ENCODE results near the gene STXBP5.

GRCh38 chr6:147200711-147201110, 3.5 kb upstream of the STXBP5 start:
- no peak for TF ChIP-seq EZH2 (IDR thresholded peaks at IDR 0.05; ENCODE audit: borderline replicate concordance, insufficient read depth, low read depth, low read length, poor library complexity, severe bottlenecking)
- TF ChIP-seq, protein P1, sequence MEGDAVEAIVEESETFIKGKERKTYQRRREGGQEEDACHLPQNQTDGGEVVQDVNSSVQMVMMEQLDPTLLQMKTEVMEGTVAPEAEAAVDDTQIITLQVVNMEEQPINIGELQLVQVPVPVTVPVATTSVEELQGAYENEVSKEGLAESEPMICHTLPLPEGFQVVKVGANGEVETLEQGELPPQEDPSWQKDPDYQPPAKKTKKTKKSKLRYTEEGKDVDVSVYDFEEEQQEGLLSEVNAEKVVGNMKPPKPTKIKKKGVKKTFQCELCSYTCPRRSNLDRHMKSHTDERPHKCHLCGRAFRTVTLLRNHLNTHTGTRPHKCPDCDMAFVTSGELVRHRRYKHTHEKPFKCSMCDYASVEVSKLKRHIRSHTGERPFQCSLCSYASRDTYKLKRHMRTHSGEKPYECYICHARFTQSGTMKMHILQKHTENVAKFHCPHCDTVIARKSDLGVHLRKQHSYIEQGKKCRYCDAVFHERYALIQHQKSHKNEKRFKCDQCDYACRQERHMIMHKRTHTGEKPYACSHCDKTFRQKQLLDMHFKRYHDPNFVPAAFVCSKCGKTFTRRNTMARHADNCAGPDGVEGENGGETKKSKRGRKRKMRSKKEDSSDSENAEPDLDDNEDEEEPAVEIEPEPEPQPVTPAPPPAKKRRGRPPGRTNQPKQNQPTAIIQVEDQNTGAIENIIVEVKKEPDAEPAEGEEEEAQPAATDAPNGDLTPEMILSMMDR (IDR thresholded peaks at IDR 0.05) = no peak
